Bronchial epithelial cell (primary cell): ENCODE results near the gene SLC2A4RG. TPM values are rescaled to one million over a fixed set of nuclear protein-coding genes. Genes with fewer than 3 reads are reported as not detected.

Experiments
- DNase-seq: peaks from one replicate; pipeline ENCODE4 v3.0.0-alpha.2; 2010; ENCODE audit warnings: low read depth
- FAIRE-seq: peaks from 2 replicates; lab custom pipeline; 2011; peaks lifted over from hg19 to GRCh38; lab: Jason Lieb, UNC
- H3K27me3 ChIP-seq: 2 replicates; pipeline ENCODE4 v1.5.1; 2011; ENCODE audit warnings: low read length; ENCODE audit not compliant: control insufficient read depth, insufficient read depth
- H3K36me3 ChIP-seq: 2 replicates; pipeline ENCODE4 v1.5.1; 2011; ENCODE audit warnings: low read length; ENCODE audit not compliant: control insufficient read depth, insufficient read depth
- H3K4me3 ChIP-seq: 2 replicates; pipeline ENCODE4 v1.5.1; 2011; ENCODE audit warnings: mild to moderate bottlenecking, low read depth, low read length, control low read depth
- CTCF ChIP-seq: IDR thresholded peaks from 2 replicates; pipeline ENCODE4 v1.5.1; 2011; ENCODE audit warnings: mild to moderate bottlenecking, moderate library complexity, low read length, control low read depth, inconsistent platforms; ENCODE audit not compliant: insufficient read depth, severe bottlenecking
- total RNA-seq: library from RNA; depleted of rRNA; stranded (reverse); fragments of >200 nt; gene quantifications from 2 replicates; pipeline ENCODE4 v1.2.1, GENCODE V29; 2014

SLC2A4RG gene
- total RNA-seq, 1 donor from 2014 or later: 14.0 TPM

DNA sequence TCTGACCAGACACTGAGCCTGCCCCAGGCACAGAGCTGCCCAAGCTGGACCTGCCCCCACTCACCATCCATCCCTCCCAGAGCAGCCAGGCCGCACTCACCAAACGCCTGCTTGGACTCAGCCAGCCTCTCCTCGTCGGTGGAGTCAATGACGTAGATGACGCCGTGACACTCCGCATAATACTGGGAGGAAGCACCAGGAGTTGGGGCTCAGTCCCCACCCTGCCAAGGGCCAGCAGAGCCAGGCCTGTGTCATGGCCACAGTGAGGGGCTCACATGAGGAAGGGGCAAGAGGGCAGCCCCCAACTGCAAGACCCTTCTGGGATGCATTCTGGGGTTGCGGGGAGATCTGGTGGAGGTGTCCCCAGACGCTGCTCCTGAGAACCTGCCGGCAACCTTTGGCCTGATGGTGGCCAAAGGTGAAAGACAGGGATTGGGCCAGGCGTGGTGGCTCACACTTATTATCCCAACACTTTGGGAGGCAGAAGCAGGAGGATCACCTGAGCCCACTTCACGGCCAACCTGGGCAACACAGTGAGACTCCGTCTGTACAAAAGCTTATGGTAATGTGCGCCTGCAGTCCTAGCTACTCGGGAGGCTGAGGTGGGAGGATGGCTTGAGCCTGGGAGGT, 37.4 kb upstream of the SLC2A4RG start:
- no peak for TF ChIP-seq CTCF
- no peak overlapping the region for H3K4me3 ChIP-seq
- DNase-seq: no peak
- peaks cover 19% of the 10 kb centered on the region for H3K36me3 ChIP-seq
- no peaks in the 10 kb centered on the region for H3K27me3 ChIP-seq
- FAIRE-seq: no peak

GRCh38 chr20:63702751-63703470, 36.7 kb upstream of the SLC2A4RG start:
- no peak for FAIRE-seq
- TF ChIP-seq CTCF: no peak
- Histone ChIP-seq H3K36me3 (peaks cover 19% of the 10 kb centered on the region), H3K4me3 (no peak overlapping the region), H3K27me3 (no peaks in the 10 kb centered on the region)
- no peak for DNase-seq

DNA sequence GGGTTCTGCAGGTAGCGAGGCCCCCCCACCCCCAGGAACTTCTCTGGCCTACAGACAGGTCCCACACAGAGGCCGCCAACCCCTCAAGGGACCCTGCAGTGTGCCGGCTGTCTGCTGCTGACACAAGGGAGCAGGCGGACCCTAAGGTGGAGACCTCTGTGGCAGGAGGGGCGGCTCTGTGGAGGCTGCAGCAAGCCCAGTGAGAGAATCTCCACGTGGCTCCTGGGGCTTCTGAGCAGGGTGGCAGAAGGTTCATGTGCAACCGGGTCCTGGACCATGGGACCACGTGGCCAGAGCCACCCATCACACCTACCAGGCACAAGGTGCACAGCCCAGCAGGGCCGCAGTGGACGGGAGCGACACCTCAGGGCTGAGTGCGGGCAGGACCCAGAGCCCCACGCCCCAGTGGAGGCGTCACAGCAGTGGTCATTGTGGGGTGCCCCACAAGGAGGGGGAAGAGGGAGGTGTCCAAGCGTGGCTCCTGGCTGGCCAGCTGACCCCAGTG, 36.1 kb upstream of the SLC2A4RG start:
- Histone ChIP-seq H3K4me3 (no peak overlapping the region), H3K27me3 (no peaks in the 10 kb centered on the region), H3K36me3 (peaks cover 19% of the 10 kb centered on the region)
- no peak for FAIRE-seq
- no peak for TF ChIP-seq CTCF
- no peak for DNase-seq

DNA sequence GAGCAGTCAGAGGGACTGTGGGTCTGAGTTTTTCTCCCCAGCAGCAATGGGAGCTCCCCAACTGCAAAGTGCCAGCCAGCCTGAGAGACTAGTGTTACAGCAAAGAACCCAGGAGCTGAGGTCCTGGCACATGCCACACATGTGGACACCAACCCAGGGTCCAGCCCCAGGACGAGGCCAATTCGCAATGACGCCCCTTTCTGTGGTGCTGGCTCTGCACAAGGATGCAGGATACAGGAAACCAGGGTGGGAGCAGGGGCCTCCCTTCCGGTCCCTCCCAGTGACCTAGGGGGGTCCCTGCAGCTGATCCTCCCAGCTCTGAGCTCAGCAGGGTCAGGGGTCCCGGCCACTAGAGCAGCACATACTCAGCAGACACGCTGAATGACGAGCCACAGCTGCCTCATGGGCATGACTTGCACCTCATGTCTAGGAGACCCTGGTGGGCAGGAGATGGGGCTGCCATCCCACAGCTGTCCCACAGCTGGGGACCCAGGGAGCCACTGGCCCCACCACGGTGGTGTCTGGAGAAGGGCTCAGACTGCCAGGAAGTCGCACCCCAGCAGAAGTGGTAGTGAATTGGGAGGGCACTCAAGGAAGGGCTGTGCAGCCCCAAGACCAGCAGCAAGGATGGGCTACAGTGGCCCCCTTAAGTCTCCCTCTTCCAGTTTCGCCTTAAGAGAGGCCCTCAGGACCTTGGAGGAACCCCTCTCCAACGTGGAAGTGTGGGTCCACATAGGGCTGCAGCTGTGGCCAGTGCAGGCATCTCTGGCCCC, 35.4 kb upstream of the SLC2A4RG start:
- DNase-seq (no peak), FAIRE-seq (no peak)
- Histone ChIP-seq H3K27me3 (no peaks in the 10 kb centered on the region), H3K36me3 (peaks cover 24% of the 10 kb centered on the region), H3K4me3 (no peak overlapping the region)
- TF ChIP-seq CTCF: no peak

- TF ChIP-seq CTCF: no peak
- no peaks in the 10 kb centered on the region for H3K27me3 ChIP-seq
- H3K36me3 ChIP-seq: peaks cover 26% of the 10 kb centered on the region
- no peak for DNase-seq
- FAIRE-seq: no peak
- no peak overlapping the region for H3K4me3 ChIP-seq
These were observed 34.8 kb upstream of the SLC2A4RG start for GRCh38 chr20:63704749-63705117.
